CD14-positive monocyte (primary cell): ENCODE measurements around the gene ARMC9. TPM values are rescaled to one million over a fixed set of nuclear protein-coding genes. Genes with fewer than 3 reads are reported as not detected.

ENCODE experiments used
- DNase-seq, 3 donors: peaks; one replicate each; pipeline ENCODE4 v3.0.0-alpha.2; 2011 to 2022
- H2AFZ ChIP-seq: 2 replicates; pipeline ENCODE4 v1.6.0; 2012; ENCODE audit warnings: mild to moderate bottlenecking, low read depth, low read length, inconsistent platforms; ENCODE audit not compliant: insufficient read depth, poor library complexity, severe bottlenecking
- H3K27ac ChIP-seq, 2 donors: 1 replicate in 1 of 2; 2 replicates in 1 of 2; pipeline ENCODE4 v1.5.1; 2012 to 2013; ENCODE audit warnings: low read length in 2 of 2, control low read depth in 1 of 2, inconsistent platforms in 1 of 2, low read depth in 1 of 2, mild to moderate bottlenecking in 1 of 2
- H3K27me3 ChIP-seq, 2 donors: one replicate each; pipeline versions ENCODE4 v1.6.0 to v1.6.1; 2011 to 2013; ENCODE audit warnings: low read length in 2 of 2; ENCODE audit not compliant: control insufficient read depth in 2 of 2, insufficient read depth in 2 of 2
- H3K36me3 ChIP-seq, 2 donors: replicated peaks in 1 of 2; 1 replicate in 1 of 2; 2 replicates in 1 of 2; pipeline versions ENCODE4 v1.5.1 to v1.6.1; 2012 to 2013; ENCODE audit warnings: low read length in 2 of 2, control low read depth in 1 of 2, inconsistent platforms in 1 of 2, mild to moderate bottlenecking in 1 of 2; ENCODE audit not compliant: insufficient read depth in 2 of 2, control insufficient read depth in 1 of 2
- H3K4me1 ChIP-seq, 2 donors: 1 replicate in 1 of 2; 2 replicates in 1 of 2; pipeline versions ENCODE4 v1.5.1 to v1.6.1; 2012 to 2013; ENCODE audit warnings: low read length in 2 of 2, control low read depth in 1 of 2, inconsistent platforms in 1 of 2, mild to moderate bottlenecking in 1 of 2, moderate library complexity in 1 of 2; ENCODE audit not compliant: insufficient read depth in 2 of 2, control insufficient read depth in 1 of 2
- H3K4me2 ChIP-seq: replicated peaks from 2 replicates; pipeline ENCODE3; 2012; ENCODE audit warnings: low read length, moderate library complexity, mild to moderate bottlenecking; ENCODE audit not compliant: poor library complexity, severe bottlenecking; ENCODE audit errors: extremely low read depth
- H3K4me3 ChIP-seq, 3 experiments: fragments of 200-600 bp in 1 of 3; sonication (generic) in 1 of 3; replicated peaks in 1 of 3; 1 replicate in 2 of 3; 2 replicates in 1 of 3; pipeline ENCODE4 v1.5.1; 2011 to 2013; ENCODE audit warnings: low read length in 3 of 3, mild to moderate bottlenecking in 3 of 3, control low read depth in 2 of 3, low read depth in 2 of 3, inconsistent platforms in 1 of 3, moderate library complexity in 1 of 3
- H3K79me2 ChIP-seq: 2 replicates; pipeline ENCODE4 v1.6.0; 2012; ENCODE audit warnings: mild to moderate bottlenecking, control low read depth, inconsistent platforms, low read length, moderate library complexity; ENCODE audit not compliant: insufficient read depth
- H3K9ac ChIP-seq: 2 replicates; pipeline ENCODE4 v1.6.0; 2017; ENCODE audit warnings: low read length, mild to moderate bottlenecking; ENCODE audit not compliant: insufficient read depth, poor library complexity, severe bottlenecking
- H3K9me3 ChIP-seq, 2 donors: replicated peaks in 1 of 2; 1 replicate in 1 of 2; 2 replicates in 1 of 2; pipeline versions ENCODE4 v1.5.1 to v1.6.1; 2012 to 2013; ENCODE audit warnings: low read length in 2 of 2, control low read depth in 1 of 2; ENCODE audit not compliant: control insufficient read depth in 1 of 2, insufficient read depth in 1 of 2
- H4K20me1 ChIP-seq: 2 replicates; pipeline ENCODE4 v1.6.0; 2012; ENCODE audit warnings: mild to moderate bottlenecking, low read length, control low read depth, moderate library complexity; ENCODE audit not compliant: insufficient read depth
- H3K27ac Mint-ChIP-seq, 7 donors: one replicate each; pipeline ENCODE4 v1.8.0; 2020; ENCODE audit warnings: mild to moderate bottlenecking in 7 of 7, mixed read lengths in 7 of 7, moderate library complexity in 6 of 7, inconsistent platforms in 2 of 7
- H3K27me3 Mint-ChIP-seq, 3 donors: one replicate each; pipeline ENCODE4 v1.8.0; 2021 to 2022; ENCODE audit warnings: low read depth in 3 of 3, mild to moderate bottlenecking in 3 of 3, mixed read lengths in 3 of 3, moderate library complexity in 3 of 3, inconsistent platforms in 1 of 3
- H3K36me3 Mint-ChIP-seq, 2 donors: one replicate each; pipeline ENCODE4 v1.8.0; 2020; ENCODE audit warnings: mixed read lengths in 2 of 2, inconsistent platforms in 1 of 2, mild to moderate bottlenecking in 1 of 2
- H3K4me1 Mint-ChIP-seq: one replicate; pipeline ENCODE4 v1.8.0; 2020; ENCODE audit warnings: mild to moderate bottlenecking, mixed read lengths
- H3K4me3 Mint-ChIP-seq, 2 donors: one replicate each; pipeline ENCODE4 v1.8.0; 2020; ENCODE audit warnings: mild to moderate bottlenecking in 2 of 2, mixed read lengths in 2 of 2, moderate library complexity in 1 of 2
- H3K9me3 Mint-ChIP-seq, 7 donors: one replicate each; pipeline ENCODE4 v1.8.0; 2020 to 2022; ENCODE audit warnings: mixed read lengths in 7 of 7, mild to moderate bottlenecking in 6 of 7, moderate library complexity in 6 of 7, inconsistent platforms in 2 of 7
- CTCF ChIP-seq: fragments of 200-600 bp; IDR thresholded peaks from one replicate; pipeline ENCODE4 v1.8.0; 2022; ENCODE audit warnings: antibody characterized with exemption, mild to moderate bottlenecking
- WGBS: methylation state at CpG from one replicate; pipeline ENCODE4 v1.1.5; 2013; ENCODE audit warnings: missing lambda C conversion rate; ENCODE audit not compliant: insufficient coverage; 5-methylcytosine and 5-hydroxymethylcytosine counted together
- intact Hi-C, 2 donors: fragments of 100-400 bp; cut with micrococcal nuclease; formaldehyde crosslinking; loops; one replicate each; pipeline versions ENCODE4 v1.15.0 to v1.15.1; 2023
- polyA plus RNA-seq, 3 donors: library from polyadenylated mRNA; depleted of rRNA in 1 of 3; unstranded in 2 of 3; stranded (reverse) in 1 of 3; fragments of 300-500 nt in 2 of 3; fragments of >200 nt in 1 of 3; fragmentation: Illumina TruSeq in 2 of 3; gene quantifications; 1 replicate in 2 of 3; 2 replicates in 1 of 3; pipeline ENCODE4 v1.2.3, GENCODE V29; 2012 to 2021

The ARMC9 gene
- polyA plus RNA-seq, 3 donors, result 0.07 to 0.27 TPM; not detected in 1

GRCh38 chr2:231351648-231352047 is 153.2 kb downstream of the ARMC9 start:
- Histone ChIP-seq H4K20me1 (no peaks in the 10 kb centered on the region), H3K27me3 (no peaks in the 10 kb centered on the region), H3K4me2 (no peak overlapping the region), H3K79me2 (no peaks in the 10 kb centered on the region), H3K27ac (no peak overlapping the region), H3K4me1 (peaks cover 6 to 9% of the 10 kb centered on the region in 2 donors), H3K9me3 (no peaks in the 10 kb centered on the region), H3K36me3 (no peaks in the 10 kb centered on the region), H3K9ac (no peak overlapping the region), H3K4me3 (no peak overlapping the region), H2AFZ (no peak overlapping the region)
- H3K9me3 Mint-ChIP-seq, result no peaks in the 10 kb centered on the region
- no peak for DNase-seq
- TF ChIP-seq CTCF, result no peak
- H3K27me3 Mint-ChIP-seq, result peaks cover 0 to 2% (median 2%) of the 10 kb centered on the region in 3 donors
- intact Hi-C loops, result no loop called here
- peaks cover 15% of the 10 kb centered on the region for H3K4me1 Mint-ChIP-seq
- H3K27ac Mint-ChIP-seq, result no peak overlapping the region
- 93% methylated on average over 3 of the region's 5 CpGs for WGBS
- no peaks in the 10 kb centered on the region for H3K36me3 Mint-ChIP-seq
- no peak overlapping the region for H3K4me3 Mint-ChIP-seq

- Histone ChIP-seq H3K79me2 (no peaks in the 10 kb centered on the region), H3K9me3 (no peaks in the 10 kb centered on the region), H4K20me1 (no peaks in the 10 kb centered on the region), H2AFZ (no peak overlapping the region), H3K36me3 (no peaks in the 10 kb centered on the region), H3K4me3 (no peak overlapping the region), H3K4me1 (peaks cover 5 to 6% of the 10 kb centered on the region in 2 donors), H3K27me3 (no peaks in the 10 kb centered on the region), H3K4me2 (no peak overlapping the region), H3K27ac (no peak overlapping the region), H3K9ac (no peak overlapping the region)
- Mint-ChIP-seq H3K27me3 (peaks cover 0 to 2% (median 2%) of the 10 kb centered on the region in 3 donors), H3K27ac (peak overlapping the region in 1 of 7 donors; percentile 15), H3K4me1 (peaks cover 9% of the 10 kb centered on the region), H3K36me3 (no peaks in the 10 kb centered on the region), H3K4me3 (no peak overlapping the region), H3K9me3 (no peaks in the 10 kb centered on the region)
- no peak for DNase-seq
- WGBS, result 100% methylated on average over 1 of the region's 6 CpGs
- TF ChIP-seq CTCF, result no peak
- intact Hi-C loops, result no loop called here
Observed at GRCh38 chr2:231353469-231353868, 155.0 kb downstream of the ARMC9 start.
